ENCODE data around the gene KRT83.

DNA sequence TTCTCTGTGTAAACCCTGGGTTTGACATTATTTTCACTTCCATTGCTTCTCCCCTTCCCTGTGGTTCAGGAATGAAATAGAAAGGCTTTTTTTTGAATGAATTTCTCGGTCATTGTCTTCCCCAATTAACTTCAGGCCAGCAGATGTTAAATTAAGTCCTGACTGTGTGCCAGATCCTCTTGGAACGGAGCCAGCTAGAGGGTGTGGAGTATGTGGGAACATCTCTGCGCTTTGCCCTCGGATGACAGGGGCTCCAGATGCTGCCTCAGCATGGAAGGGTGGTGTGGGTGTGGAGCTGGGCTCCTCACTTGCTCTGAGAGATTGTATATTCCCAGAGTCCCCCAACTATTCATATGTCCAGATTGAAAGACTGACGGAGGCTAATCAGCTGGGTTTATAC lies 33.0 kb upstream of the KRT83 start:
- TF ChIP-seq, protein P1, sequence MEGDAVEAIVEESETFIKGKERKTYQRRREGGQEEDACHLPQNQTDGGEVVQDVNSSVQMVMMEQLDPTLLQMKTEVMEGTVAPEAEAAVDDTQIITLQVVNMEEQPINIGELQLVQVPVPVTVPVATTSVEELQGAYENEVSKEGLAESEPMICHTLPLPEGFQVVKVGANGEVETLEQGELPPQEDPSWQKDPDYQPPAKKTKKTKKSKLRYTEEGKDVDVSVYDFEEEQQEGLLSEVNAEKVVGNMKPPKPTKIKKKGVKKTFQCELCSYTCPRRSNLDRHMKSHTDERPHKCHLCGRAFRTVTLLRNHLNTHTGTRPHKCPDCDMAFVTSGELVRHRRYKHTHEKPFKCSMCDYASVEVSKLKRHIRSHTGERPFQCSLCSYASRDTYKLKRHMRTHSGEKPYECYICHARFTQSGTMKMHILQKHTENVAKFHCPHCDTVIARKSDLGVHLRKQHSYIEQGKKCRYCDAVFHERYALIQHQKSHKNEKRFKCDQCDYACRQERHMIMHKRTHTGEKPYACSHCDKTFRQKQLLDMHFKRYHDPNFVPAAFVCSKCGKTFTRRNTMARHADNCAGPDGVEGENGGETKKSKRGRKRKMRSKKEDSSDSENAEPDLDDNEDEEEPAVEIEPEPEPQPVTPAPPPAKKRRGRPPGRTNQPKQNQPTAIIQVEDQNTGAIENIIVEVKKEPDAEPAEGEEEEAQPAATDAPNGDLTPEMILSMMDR (IDR thresholded peaks at IDR 0.05; ENCODE audit: low read depth, low read length): no peak
- no peak for TF ChIP-seq EZH2phosphoT487 (IDR thresholded peaks at IDR 0.05; ENCODE audit: low read depth)
